ENCODE results near the gene DOCK9.

DOCK9 gene

GRCh38 chr13:98997011-98997730 is 19.3 kb upstream of the DOCK9 start:
- DNase-seq, result no peak

DNA sequence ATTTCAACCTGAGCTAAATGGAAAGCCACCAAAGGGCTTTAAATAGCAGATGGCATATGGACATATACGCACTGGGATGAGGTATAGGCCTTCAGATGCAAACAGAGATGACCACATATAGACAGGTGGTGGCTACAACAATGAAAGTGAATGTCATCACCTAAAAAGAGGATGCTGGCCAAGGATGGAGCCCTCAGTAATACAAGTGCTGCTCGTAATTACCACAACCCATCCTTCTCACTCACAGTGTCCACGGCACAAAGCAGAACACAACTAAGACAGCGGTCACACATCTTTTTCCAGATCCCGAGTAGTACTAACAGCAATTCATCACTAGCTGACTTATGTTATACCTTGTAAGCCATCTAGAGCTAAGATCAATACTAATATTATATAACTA is 18.2 kb upstream of the DOCK9 start:
- no peak for DNase-seq

GRCh38 chr13:98994896-98995295 is 17.0 kb upstream of the DOCK9 start:
- no peak for DNase-seq

DNA sequence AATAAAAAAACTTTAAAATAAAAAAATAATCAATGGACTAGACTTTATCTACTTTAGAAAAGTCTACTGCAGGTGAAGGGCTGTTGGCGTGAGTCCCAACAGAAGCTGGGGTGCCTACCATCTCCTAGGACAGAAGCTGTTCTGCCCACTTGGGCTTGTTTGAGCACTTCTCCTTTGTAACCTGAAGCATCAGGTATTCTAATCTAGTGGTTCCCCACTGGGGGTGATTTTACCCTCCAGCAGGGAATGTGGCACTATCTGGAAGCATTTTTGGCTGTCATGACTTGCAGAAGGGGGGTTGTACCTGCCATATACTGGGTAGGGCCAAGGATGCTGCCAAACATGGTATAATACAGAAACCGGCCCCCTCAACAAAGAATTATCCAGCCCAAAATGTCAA is 16.2 kb upstream of the DOCK9 start:
- DNase-seq, result no peak

DNA sequence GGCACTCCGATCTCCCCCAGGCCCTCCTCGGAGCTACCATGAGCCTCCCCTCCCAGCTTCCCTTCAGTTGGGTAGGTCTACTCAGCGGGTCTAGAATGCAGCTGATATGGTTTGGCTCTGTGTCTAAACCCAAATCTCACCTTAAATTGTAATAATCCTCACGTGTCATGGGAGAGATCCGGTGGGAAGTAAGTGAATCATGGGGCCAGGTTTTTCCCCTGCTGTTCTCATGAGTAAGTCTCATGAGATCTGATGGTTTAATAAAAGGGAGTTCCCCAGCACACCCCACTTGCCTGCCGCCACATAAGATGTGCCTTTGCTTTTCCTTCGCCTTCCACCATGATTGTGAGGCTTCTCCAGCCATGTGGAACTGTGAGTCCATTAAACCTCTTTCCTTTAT is 14.5 kb upstream of the DOCK9 start:
- DNase-seq, result no peak

- no peak for DNase-seq
Measured at GRCh38 chr13:98990701-98991100, 12.8 kb upstream of the DOCK9 start.

DNA sequence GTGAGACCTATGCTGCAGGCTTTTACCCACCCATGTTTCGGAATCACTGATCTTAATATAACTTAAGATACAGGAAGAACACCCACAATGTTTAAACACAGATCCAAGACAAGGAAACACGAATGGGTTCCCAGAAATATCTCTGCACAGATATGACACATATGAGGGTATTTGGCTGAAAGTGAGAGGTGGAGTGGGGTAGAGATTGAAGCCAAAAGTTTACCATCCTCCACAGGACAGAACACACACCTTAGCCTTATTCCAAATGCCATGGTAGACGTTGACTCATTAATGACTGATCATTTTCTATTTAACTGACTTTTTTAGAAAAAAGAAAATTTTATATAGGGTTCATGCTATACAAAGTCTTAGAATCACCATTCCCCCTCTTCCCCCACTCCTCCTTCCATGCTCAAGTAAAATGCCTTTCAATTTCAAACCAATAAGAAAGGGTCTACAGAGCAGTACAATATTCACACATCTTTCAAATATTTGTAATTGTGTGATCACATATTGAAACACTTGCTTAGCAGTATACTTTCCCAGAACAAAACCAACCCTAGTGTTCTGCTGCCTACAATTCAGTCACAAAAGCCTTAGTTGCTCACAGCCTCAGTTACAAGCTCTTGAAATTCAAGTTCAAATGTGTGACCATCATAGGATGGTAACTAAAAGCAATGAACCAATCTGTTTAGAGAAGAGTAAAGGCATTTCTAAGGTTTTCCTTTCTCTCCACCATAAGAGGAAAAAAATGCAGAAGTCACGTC is 11.8 kb upstream of the DOCK9 start:
- no peak for DNase-seq

DNA sequence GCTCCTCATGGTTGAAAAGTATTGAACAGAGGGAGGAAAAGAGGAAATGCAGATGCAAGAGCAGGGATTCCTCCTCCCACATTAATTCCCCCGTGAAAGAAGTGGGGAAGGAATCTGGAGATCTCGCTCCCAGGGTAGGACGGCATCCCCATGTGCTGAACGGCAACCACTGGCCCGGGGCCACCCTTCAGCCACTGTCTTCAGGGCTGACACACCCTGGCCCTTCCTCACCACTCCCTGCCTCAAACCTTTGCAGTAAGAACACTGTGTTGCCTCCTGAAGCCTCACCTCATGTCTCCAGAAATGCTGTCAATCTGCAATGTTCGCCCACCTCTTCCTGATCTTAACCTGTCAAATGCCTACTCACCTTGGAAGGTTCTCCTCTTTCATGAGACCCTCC is 10.9 kb upstream of the DOCK9 start:
- no peak for DNase-seq

- no peak for DNase-seq
Measured at GRCh38 chr13:98988277-98988676, 10.4 kb upstream of the DOCK9 start.

- no peak for DNase-seq
Measured at GRCh38 chr13:98987275-98987674, 9.4 kb upstream of the DOCK9 start.

GRCh38 chr13:98986226-98986846 is 8.5 kb upstream of the DOCK9 start:
- no peak for DNase-seq

DNA sequence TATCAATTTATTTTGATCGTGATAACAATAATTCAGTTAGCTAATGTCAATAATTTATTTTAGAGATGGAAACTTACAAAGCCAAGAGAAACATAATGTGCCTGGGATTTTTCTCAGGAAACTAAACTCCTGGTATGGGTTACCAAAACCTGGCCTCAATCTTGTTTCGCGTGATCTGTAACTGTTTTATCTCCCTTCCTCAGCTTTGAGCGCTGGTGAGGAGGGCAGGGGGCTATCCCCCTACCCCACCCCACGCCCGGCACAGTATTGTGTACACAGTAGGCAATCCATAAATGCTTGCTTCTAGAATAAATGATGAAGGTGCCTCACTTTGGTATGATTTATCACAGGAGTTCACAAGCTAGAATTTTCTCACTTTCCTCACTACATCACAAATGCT is 7.7 kb upstream of the DOCK9 start:
- DNase-seq, result no peak

DNA sequence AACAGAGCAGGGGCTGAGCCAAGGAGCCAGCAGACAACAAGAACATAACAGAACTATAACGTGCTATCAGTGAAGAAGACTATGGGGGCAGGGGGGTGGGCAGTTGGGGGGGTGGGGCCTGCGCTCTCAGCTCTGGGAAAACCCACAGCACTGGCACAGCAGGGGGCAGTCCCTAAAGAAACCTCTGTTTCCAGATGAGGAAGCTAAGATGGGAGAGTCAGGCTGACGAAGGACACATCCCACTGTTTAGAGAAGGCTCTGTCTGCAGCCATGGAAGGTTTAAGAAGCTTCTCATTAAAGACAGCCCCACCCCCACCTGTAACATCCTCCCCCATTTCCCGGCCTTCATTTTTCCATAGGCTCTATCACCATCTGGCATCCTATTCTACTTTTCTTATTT is 7.1 kb upstream of the DOCK9 start:
- no peak for DNase-seq

GRCh38 chr13:98984118-98984517 is 6.3 kb upstream of the DOCK9 start:
- DNase-seq, result no peak

GRCh38 chr13:98983182-98983581 is 5.3 kb upstream of the DOCK9 start:
- DNase-seq, result no peak

- DNase-seq, result no peak
Measured at GRCh38 chr13:98981369-98982080, 3.7 kb upstream of the DOCK9 start.

DNA sequence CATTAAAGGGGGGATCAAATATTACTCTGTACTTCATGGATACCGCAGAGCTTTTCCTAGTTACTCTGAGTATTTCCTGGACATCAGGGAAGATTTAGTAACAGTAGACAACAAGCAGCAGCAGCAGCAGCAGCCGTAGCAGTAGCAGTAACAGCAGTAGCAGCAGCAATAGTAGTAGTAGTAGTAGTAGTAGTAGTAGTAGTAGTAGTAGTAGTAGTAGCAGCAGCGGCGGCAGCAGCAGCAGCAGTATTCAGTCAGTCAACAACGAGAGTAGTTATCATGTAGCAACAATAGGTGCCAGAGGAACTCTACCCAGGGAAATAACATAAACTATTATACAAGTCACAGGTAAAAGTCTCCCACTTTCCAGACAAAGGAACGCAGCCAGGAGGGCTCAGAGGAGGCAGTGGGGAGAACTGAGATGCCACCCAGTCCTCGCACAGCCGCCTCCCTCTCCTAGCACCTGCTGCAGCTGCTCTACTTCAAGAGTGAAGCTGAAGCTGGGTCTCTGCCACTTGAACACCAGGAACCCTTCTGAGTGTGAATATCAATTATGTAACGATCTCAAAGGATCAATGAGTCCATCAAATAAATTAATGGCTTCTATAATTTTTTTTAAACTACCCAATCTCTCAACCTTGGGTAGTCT is 1.3 kb upstream of the DOCK9 start:
- DNase-seq, result no peak

DNA sequence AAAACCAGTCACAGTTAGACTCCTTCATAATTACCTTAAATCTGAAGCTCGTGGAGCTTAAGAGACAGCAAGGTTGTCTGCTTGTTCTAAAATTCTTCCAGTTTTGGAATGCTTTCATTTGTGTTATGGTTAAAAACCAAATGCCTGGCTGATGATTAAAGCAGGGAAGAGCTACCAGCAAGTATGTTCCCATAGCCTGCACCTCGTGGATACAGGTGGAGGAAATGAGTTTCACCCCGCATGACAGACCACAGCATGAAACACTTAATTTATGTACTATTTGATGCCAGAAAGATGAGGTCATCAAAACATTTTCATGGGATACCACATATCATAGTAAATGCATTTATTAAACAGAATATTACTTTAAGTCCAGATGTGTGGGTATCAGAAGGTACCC is 416 bp upstream of the DOCK9 start:
- DNase-seq, result no peak

DNA sequence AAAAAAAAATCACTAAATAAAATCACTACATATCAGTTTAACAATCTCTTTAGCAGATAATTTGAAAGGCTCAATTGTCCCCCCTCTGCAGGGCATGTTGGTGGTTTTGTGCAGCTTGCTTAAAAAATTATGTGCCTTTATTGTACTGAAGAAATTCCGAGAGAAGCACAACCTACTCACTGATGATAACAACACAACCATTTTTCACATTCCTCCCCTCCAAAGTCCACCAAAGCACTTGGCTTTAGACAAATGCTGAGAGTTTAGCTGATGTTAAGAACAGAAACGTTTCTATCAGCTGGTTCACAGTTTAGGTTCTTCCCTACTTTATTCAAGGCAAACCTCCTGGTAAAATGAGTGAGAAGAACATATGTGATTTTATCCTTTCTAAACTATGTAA is 923 bp downstream of the DOCK9 start:
- DNase-seq, result no peak

DNA sequence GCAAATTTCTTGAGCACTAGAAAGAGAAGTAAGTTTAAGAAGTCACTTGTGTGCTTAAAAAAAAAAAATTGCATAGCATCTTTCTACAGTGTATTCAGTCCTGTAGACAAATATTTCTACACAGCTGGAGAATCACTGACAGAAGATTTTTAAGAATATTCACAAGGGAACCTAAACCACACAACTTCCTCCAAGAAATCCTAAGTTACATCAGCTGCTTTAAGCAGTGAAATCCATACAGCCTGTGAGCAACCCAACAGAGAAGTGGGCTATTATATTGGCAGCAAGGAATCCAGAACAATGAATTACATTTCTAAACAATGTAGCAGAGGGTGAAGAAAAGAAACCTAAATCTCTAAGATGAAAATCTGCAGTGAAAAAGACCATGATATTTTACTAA is 1.5 kb downstream of the DOCK9 start:
- no peak for DNase-seq

DNA sequence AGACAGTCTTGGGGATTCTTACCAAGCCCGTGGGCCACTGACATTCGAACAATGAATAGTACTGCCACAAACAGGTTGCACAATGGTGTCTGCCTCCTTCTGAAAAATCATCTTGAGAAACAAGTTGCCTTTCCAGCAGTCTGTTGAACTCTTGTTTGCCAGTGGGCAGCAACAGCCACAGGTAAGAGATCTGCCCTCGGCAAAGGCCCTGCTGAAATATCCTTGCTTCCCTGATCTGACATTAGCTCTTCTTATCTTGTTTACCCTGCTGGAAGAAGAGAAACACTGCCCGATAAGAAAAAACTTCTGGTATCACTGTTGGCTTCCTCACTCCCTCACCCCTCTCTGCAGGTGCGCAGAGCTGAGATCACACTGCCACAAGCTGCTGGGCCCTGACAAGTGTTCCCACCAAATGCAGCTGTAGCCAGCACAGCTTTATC is 2.0 kb downstream of the DOCK9 start:
- DNase-seq, result no peak

DNA sequence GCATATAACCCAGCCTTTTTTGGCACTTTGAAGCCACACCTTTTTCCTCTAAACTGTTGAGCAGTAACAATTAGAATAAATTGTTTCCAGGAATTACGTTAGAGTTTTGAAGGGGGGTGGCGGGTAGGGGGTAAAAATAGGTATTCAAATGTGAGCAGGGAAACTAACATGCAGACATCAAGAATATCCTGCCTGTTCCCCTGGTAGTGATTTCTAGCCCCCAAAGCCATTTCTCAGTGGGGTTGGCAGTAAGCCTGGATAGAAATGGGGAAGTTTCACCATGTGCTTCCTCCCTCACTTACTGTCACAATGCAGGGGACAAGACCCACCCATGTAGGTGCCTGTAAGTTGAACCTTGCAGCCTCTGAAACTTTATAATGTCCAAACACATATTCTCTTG is 3.8 kb downstream of the DOCK9 start:
- no peak for DNase-seq

- no peak for DNase-seq
Measured at GRCh38 chr13:98972627-98973026, 5.2 kb downstream of the DOCK9 start.

Measured in stimulated activated CD4-positive, alpha-beta T cell treated with anti-CD3 and anti-CD28 coated beads, Interleukin-2, amount 100 ng/mL, for 48 hours (primary cell).